Measurements from ENCODE around the gene CD7. TPM values are rescaled to one million over a fixed set of nuclear protein-coding genes. Genes with fewer than 3 reads are reported as not detected.

Gene CD7
- total RNA-seq, 4 donors from 2014 or later: 0.29 to 4.4 (median 1.6) TPM

DNA sequence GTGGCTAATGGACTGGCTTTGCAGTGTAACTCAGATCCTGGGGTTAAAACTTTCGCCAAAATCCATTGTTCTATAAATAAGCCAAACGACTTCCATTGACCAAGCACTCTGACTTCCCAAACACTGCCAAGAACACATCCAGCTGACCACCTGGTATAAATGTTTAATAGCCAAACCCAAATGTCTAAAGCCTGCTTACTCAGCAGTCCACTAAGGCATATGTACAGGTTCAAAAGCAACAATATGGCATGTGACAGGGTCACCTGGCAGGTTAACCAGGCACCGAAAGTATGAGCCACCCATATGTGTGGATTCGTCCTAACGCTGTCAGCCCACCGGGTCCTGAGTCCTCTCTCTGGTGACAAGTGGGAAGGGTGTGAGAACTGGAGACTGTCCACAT, 46.0 kb downstream of the CD7 start:
- peaks cover 22% of the 10 kb centered on the region for H3K36me3 ChIP-seq
- DNase-seq (ENCODE audit: low spot score in 2 of 2): no peak
- 86% methylated on average over 6 of the region's 6 CpGs for WGBS
- no peaks in the 10 kb centered on the region for H3K9me3 ChIP-seq
- no peaks in the 10 kb centered on the region for H3K27me3 ChIP-seq
- H3K4me3 ChIP-seq: peak overlapping the region; percentile 94
- H3K4me1 ChIP-seq: peaks cover 72% of the 10 kb centered on the region
- no peak overlapping the region for H3K27ac ChIP-seq
- TF ChIP-seq, protein P1, sequence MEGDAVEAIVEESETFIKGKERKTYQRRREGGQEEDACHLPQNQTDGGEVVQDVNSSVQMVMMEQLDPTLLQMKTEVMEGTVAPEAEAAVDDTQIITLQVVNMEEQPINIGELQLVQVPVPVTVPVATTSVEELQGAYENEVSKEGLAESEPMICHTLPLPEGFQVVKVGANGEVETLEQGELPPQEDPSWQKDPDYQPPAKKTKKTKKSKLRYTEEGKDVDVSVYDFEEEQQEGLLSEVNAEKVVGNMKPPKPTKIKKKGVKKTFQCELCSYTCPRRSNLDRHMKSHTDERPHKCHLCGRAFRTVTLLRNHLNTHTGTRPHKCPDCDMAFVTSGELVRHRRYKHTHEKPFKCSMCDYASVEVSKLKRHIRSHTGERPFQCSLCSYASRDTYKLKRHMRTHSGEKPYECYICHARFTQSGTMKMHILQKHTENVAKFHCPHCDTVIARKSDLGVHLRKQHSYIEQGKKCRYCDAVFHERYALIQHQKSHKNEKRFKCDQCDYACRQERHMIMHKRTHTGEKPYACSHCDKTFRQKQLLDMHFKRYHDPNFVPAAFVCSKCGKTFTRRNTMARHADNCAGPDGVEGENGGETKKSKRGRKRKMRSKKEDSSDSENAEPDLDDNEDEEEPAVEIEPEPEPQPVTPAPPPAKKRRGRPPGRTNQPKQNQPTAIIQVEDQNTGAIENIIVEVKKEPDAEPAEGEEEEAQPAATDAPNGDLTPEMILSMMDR (IDR thresholded peaks at IDR 0.05): no peak
- TF ChIP-seq POLR2AphosphoS5 (IDR thresholded peaks at IDR 0.05) (no peak), EP300 (IDR thresholded peaks at IDR 0.05) (no peak), POLR2A (IDR thresholded peaks at IDR 0.05) (no peak)

DNA sequence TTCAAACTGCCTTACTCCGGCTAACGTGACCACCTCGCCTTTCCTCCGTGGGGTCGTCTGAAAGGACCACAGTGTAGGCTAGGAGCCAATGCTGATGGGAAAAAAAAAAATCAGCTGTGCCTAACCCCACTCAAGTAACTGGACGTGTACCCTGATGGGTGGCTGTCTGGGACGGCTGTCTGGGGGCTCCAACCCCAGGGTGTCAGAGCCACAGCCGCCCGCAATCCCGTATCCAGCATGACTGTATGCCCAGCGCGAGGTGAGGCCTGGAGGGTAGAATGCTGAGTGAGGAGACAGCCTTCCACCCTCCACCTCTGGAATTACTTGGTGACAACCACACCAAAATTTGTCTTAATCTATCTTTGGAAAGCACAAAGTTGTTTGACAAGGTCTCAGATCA, 46.8 kb downstream of the CD7 start:
- Histone ChIP-seq H3K27ac (no peak overlapping the region), H3K27me3 (no peaks in the 10 kb centered on the region), H3K4me1 (peaks cover 76% of the 10 kb centered on the region), H3K4me3 (no peak overlapping the region), H3K9me3 (no peaks in the 10 kb centered on the region), H3K36me3 (peaks cover 30% of the 10 kb centered on the region)
- 82% methylated on average over 12 of the region's 12 CpGs for WGBS
- no peak for DNase-seq (ENCODE audit: low spot score in 2 of 2)
- TF ChIP-seq EP300 (IDR thresholded peaks at IDR 0.05) (no peak), POLR2A (IDR thresholded peaks at IDR 0.05) (no peak), POLR2AphosphoS5 (IDR thresholded peaks at IDR 0.05) (no peak)
- TF ChIP-seq, protein P1 (IDR thresholded peaks at IDR 0.05): no peak

DNA sequence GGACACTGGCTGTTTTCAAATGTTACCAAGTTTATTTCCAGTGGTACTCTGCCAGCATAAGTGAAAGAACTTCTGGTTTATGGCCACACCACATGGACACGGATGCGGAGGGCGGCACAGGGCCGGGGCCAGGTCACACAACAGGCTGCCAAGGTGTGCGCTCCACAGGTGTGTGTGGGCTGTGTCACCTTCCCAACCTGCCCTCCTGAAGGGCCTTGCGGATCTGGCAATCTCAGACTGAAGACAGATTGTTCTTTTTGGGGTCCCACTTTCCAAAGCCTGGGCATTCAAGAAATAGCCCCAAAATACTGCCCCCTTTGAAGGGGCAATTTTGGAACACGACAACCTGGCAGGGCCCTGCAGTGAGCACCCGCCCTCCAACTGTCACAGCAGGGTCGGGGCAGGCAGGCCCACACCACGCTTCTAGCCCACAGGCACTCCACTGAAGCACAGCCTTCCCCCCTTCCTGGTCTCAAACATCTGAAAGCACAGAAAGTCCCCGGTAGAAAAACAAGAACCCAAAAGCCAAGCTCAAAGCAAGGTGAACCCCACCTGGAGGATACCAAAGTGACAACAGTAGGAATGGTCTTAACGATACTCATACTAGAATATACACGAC, 47.4 kb downstream of the CD7 start:
- H3K4me3 ChIP-seq: no peak overlapping the region
- no peak for DNase-seq (ENCODE audit: low spot score in 2 of 2)
- H3K4me1 ChIP-seq: peaks cover 76% of the 10 kb centered on the region
- no peak overlapping the region for H3K27ac ChIP-seq
- no peak for TF ChIP-seq EP300 (IDR thresholded peaks at IDR 0.05)
- peaks cover 37% of the 10 kb centered on the region for H3K36me3 ChIP-seq
- 66% methylated on average over 13 of the region's 13 CpGs for WGBS
- no peaks in the 10 kb centered on the region for H3K27me3 ChIP-seq
- H3K9me3 ChIP-seq: no peaks in the 10 kb centered on the region

DNA sequence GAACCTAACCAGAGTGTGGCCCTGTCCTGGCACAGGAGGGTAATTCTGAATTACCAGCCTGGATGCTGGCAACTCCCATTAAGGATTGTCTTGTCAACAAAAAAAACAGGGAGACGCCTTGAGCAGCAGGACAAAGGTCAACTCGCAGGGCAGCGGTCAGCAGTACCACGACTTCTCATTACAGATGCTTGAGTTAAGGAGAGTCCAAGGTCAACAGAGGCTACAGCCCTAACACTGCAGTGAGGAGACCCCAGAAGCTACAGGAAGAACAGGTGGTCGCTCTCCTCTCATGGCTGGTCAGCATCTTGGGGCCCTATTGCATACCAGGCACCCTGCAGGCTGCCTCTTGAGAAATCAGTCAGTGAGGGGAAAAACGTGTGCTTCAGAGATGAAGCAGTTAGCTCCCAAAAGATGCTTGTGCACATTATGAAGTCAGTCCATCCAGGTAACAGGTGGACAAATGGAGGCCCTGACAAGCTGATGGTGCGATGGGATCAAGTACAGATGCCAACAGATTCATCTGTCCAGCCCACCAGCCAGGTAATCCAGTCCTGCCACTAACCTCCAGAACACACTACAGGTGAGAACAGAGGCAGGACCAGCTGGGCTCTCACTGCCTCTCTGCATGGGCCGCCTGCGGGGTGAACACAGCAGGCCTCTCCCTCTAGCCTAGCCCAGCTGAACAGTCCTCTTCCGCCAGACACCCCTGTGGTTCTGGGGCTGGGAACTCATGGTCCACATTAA, 48.1 kb downstream of the CD7 start:
- WGBS: 59% methylated on average over 10 of the region's 10 CpGs
- TF ChIP-seq EP300 (IDR thresholded peaks at IDR 0.05) (no peak), POLR2AphosphoS5 (IDR thresholded peaks at IDR 0.05) (no peak), POLR2A (IDR thresholded peaks at IDR 0.05) (no peak)
- TF ChIP-seq, protein P1 (IDR thresholded peaks at IDR 0.05): no peak
- Histone ChIP-seq H3K9me3 (no peaks in the 10 kb centered on the region), H3K27ac (no peak overlapping the region), H3K36me3 (peaks cover 43% of the 10 kb centered on the region), H3K4me1 (peaks cover 72% of the 10 kb centered on the region), H3K27me3 (no peaks in the 10 kb centered on the region), H3K4me3 (no peak overlapping the region)
- DNase-seq (ENCODE audit: low spot score in 2 of 2): no peak

DNA sequence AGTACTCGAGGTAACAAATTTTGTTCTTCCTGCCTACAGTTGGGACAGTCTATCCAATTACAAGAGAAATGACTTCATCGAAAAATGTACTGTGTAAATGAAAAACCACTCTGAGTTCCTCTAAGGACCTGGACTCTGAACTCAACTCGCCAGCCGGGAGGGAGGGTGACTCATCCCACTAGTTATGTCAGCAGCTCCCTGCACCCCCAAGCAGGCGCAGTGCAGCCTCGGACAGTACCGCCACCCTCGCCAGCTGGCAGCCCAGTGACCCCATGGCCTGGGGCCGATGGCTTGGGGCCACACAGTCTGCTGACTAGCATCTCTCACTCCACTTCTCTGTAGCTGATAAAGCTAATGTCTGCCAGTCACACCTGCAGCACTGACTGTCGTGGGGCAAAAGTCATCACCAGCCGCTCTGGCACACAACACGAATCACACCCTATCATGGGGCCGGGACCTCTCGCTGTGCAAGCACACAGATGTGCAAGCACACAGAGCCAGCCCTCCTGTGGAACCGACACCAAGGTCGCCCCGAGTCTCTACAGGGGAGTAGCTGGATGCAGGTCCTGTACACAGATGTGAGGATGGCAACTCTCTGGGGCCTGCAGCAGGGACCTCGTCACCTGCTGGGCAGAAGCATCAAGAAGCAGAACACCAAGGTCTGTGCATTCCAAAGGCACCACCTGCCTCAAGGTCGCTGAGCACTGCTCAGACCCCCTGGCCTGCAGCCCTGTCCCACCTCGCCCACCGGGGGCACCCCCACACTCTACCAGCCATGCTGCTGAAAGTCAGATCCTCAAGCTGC, 49.6 kb downstream of the CD7 start:
- 8% methylated on average over 5 of the region's 21 CpGs for WGBS
- Histone ChIP-seq H3K36me3 (peaks cover 59% of the 10 kb centered on the region), H3K4me3 (peak overlapping the region; percentile 17), H3K27ac (peak overlapping the region; percentile 84), H3K9me3 (no peaks in the 10 kb centered on the region), H3K27me3 (no peaks in the 10 kb centered on the region), H3K4me1 (peaks cover 65% of the 10 kb centered on the region)
- peak; percentile 95 to 96 for DNase-seq (ENCODE audit: low spot score in 2 of 2)
- TF ChIP-seq POLR2AphosphoS5 (IDR thresholded peaks at IDR 0.05): peak in 1 of 3 donors; percentile 64
- TF ChIP-seq, protein P1 (IDR thresholded peaks at IDR 0.05): no peak
- no peak for TF ChIP-seq POLR2A (IDR thresholded peaks at IDR 0.05)
- no peak for TF ChIP-seq EP300 (IDR thresholded peaks at IDR 0.05)
